Hematopoietic multipotent progenitor cell treated with erythropoietin and hydrocortisone succinate and interleukin-3 and kit ligand, for 15 days (in vitro differentiated cells): ENCODE measurements around the gene VAMP7.
"Not testable (repeated sequence)": the region's sequence is repeated elsewhere in the genome, so short reads cannot be mapped to it uniquely, and the experiment has no call there.

Source experiments
- DNase-seq: peaks from one replicate; pipeline ENCODE4 v3.0.0-alpha.2; 2015; ENCODE audit warnings: low spot score

Gene VAMP7

DNA sequence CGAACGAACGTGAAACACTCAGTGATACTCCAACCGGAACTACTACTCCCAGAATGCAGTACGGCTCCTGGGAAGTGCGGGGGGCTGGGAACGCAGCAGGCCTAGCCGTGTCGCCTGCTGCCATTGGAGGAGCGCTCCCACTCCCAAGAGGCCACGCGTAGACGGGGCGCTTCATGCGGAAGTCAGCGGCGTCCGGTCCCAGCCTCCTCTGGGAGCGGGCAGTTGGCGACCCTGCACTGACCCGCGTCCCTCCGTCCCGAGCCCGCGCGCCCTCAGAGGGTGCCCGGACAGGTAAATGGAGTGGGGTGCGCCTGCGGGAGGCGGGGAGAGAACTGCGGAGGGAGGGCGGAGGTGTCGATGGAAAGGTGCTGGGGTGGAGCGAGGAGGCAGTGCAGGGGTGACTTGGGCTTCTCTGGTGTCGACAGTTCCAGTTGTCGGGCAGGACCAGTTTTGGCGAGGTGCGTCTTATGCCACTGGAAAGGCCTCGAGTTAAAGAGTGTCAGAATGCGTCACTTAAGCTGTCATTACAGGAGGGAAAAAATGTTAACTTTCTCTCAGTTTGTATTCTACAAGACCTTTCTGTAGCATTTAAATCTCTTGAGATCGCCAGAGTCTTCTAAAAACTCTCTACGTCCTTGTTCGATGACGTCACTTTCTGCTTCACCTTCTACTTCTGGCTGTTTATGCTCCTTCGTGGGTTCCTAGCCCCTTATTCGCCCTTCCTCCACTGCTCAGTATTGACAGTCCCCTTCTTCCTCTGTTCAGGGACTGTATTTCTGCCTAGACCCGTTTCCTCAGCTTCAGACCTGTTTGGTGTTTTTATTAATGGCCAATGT lies at the start of gene VAMP7:
Gene VAMP7, plus strand, starts transcription at position 188 of the 836 bp plus-strand sequence. CDS start 8,122 bp downstream, outside the sequence.
- DNase-seq = peak; percentile 84

DNA sequence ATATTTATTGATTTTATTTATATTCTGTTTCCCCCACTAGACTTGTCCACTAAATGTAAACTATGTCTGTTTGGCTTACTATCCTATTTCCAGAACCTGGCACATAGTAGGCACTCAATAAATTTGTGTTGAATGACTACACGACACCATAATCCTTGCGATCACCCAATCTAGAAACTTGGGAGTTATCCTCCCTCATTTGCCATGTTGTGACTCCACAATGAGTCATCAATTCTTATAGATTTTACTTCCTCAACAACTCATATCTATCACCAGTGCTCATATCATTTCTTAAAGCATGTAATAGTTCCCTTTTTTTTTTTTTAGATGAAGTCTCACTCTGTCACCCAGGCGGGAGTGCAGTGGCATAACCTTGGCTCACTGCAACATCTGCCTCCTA lies 39.9 kb upstream of the VAMP7 start:
- no peak for DNase-seq

GRCh38 chrX:155851786-155852185 lies 29.4 kb upstream of the VAMP7 start:
- not testable (repeated sequence) for DNase-seq

- no peak for DNase-seq
Observed at GRCh38 chrX:155857561-155857960, 23.6 kb upstream of the VAMP7 start.

DNA sequence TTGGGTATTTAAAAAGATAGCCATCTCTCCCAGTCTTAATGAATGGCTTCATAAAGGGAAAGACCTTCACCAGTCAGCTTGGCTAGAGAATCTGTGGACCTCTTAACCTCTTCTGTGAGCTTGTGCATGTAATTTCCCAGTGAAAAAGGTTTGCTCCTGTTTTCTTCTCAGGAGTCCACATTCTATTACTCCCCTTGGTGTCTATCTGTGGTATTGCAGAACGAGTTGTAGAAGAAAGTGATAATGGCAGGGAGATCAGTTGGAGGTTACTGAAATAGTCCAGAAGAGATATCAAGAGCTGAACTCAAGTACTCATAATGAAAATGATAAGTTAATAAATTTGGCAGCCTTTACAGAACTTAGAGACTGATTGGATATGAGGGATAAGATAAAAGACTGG lies 16.5 kb upstream of the VAMP7 start:
- DNase-seq = no peak

- DNase-seq = no peak
Observed at GRCh38 chrX:155865193-155865592, 16.0 kb upstream of the VAMP7 start.

GRCh38 chrX:155867821-155868220 lies 13.3 kb upstream of the VAMP7 start:
- DNase-seq = no peak

- DNase-seq = no peak
Observed at GRCh38 chrX:155870958-155871357, 10.2 kb upstream of the VAMP7 start.

- no peak for DNase-seq
Observed at GRCh38 chrX:155871934-155872333, 9.2 kb upstream of the VAMP7 start.

DNA sequence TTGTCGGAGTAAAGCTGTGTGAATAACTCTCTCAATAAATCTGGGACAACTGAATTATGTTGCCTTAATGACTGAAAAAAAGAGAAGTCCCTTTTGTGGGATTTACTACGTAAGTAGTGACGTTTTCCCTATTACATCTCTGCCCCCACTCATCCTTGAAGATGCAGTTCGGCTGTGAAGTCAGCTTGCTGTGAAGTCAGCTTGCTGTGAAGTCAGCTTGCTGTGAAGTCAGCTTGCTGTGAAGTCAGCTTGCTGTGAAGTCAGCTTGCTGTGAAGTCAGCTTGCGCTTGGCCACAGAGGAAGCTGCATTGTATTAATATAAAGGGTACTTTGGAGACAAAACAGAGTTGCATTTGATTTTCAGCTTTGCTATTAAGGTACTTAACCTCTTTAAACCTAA lies 8.0 kb upstream of the VAMP7 start:
- DNase-seq = no peak

DNA sequence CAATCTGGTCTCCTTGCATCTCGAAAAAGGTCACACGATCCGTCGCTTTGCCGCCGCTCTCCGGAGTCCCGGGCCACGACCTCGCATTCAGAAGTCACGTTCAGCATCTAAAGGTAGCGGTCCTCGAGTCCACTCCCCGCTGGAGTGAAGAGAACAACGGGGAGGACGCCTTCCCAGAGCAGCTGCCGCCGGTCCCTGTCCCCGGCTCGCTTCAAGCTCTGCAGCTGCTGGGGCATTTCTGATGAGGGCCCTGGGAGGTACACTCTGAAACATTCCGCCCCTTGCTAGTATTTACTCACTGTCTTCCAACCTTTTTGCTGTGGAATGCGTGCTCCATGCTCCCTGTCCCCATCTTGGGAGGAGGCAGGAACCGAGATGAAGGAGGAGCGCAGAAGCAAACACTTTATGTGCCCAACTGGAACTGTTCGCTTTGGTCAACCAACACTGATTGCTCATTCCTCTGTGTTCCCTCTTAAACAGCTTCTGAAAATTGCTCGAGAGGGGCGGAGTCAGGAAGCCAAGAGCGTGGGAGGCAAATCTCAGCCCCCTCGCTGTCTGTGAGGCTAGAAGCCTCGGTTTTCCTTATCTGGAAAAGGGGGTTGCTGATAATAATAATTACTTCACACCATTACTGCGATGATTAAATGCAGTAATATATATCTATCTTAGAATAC lies 6.4 kb upstream of the VAMP7 start:
- no peak for DNase-seq

DNA sequence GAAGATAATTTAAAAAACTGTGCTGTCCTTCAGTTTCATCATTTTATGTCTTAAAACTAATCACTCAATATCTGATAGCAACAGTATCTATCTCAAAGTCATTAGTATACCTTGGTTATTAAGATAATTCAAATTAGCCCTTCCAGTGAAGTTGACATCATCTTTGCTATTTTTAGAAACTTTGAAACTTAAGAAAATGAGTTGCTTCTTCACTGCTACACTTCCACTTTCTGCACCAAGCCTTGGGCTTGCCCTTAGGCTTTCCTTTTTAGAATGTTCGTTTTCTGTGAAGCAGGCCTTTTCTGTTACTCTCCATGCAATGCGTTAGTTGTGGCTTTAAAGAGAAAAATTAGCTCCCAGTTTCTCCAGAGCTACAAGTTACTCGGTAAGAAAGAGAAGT lies 4.4 kb upstream of the VAMP7 start:
- DNase-seq = no peak

DNA sequence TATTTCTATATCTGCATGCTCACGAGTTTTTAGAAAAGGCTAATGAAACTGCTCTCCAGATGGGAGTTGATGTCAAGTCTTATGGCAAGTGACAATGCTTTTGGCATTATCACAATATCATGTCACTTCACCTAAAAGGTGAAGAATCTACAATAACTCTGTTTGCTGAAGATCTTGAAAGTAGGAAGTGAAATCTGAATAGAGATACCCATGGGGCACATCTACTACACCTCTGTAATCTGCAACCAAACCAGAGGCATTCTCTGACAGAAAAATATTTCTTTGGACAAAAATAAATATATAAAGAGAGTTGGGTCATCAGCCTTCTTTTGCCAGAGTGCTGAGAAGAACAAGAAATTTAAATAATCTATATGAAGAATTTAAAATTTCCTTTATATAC lies 3.9 kb upstream of the VAMP7 start:
- DNase-seq = no peak

GRCh38 chrX:155880586-155881157 lies 473 bp upstream of the VAMP7 start:
- no peak for DNase-seq

- DNase-seq = no peak
Observed at GRCh38 chrX:155886409-155886808, 5.3 kb downstream of the VAMP7 start.

DNA sequence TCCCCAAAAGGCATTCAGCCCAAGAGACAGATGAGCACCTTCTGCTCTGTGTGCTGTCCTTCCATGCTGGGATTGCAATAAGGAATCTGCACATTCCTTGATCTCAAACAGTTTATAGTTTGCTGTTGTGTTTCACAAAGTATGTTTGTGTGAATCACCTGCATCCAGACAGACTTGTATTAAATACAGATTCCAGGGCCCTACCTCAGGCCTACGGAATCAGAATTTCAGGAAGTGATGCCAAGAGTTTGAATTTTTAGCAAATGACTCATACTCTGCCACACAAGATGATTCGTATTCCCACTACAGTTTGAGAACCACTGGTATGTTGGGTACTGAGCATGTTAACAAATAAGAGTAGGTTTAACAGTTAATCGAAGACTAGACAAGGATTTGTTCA lies 7.0 kb downstream of the VAMP7 start:
- no peak for DNase-seq

GRCh38 chrX:155889328-155889727 lies 8.2 kb downstream of the VAMP7 start:
- no peak for DNase-seq

GRCh38 chrX:155891446-155892210 lies 10.5 kb downstream of the VAMP7 start:
- no peak for DNase-seq

DNA sequence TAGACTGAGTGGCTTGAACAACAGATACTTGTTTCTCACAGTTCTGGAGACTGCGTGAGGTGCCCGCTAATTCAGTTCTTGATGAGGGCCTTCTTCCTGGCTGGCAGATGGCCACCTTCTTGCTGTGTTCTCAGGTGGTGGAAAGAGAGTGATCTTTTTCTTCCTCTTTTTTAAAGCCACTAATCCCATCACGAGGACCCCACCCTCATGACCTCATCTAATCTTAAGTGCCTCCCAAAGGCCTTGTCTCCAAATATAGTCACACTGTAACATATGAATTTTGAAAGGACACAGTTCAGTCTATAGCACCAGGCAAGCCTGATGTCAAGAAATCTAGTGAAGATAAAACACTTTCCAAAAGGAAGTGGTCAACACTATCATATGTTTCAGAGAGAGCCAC lies 12.4 kb downstream of the VAMP7 start:
- DNase-seq = no peak

- DNase-seq = no peak
Observed at GRCh38 chrX:155896512-155896911, 15.4 kb downstream of the VAMP7 start.

- no peak for DNase-seq
Observed at GRCh38 chrX:155899366-155899765, 18.2 kb downstream of the VAMP7 start.

GRCh38 chrX:155900765-155901164 lies 19.6 kb downstream of the VAMP7 start:
- no peak for DNase-seq
